HepG2 (cell line): ENCODE data around the gene NPHS1. TPM values are rescaled to one million over a fixed set of nuclear protein-coding genes. Genes with fewer than 3 reads are reported as not detected.
"Not testable (repeated sequence)": the region's sequence is repeated elsewhere in the genome, so short reads cannot be mapped to it uniquely, and the experiment has no call there.

Source experiments
- ATAC-seq: fragments of 200-7000 bp; cut with Tn5 transposase; 3 replicates; pipeline ENCODE4 v1.9.1; 2020; ENCODE audit warnings: mild to moderate bottlenecking, moderate library complexity
- BruUV-seq: library from RNA; stranded (reverse); fragments of 400-500 nt; replicated peaks from 2 replicates; lab custom pipeline; 2021; lab: Mats Ljungman, UMichigan
- CTCF ChIA-PET: fragments of 300-600 bp; formaldehyde crosslinking; extraction: SDS; loops from one replicate; lab custom pipeline; 2021; ENCODE audit warnings: low total read pairs, inconsistent platforms, low intra/inter-chr PET ratio; lab: Yijun Ruan, JAX
- POLR2A ChIA-PET: fragments of 350-600 bp; sonication (Branson Sonifier 250); formaldehyde crosslinking; loops from one replicate; lab custom pipeline; 2020; ENCODE audit warnings: antibody characterized with exemption, inconsistent platforms; lab: Yijun Ruan, JAX
- DNase-seq: peaks from one replicate; pipeline ENCODE4 v3.0.0-alpha.2; 2015; ENCODE audit warnings: low spot score
- FAIRE-seq: peaks from 3 replicates; lab custom pipeline; 2011; peaks lifted over from hg19 to GRCh38; lab: Jason Lieb, UNC
- H2AFZ ChIP-seq: one replicate; pipeline ENCODE4 v1.6.1; 2011; ENCODE audit warnings: low read length, inconsistent platforms
- H3K27ac ChIP-seq: fragments of 300-600 bp; 3 replicates; pipeline ENCODE4 v1.8.0; 2011; ENCODE audit warnings: mixed run types, mild to moderate bottlenecking, mixed read lengths, low read length, inconsistent platforms; ENCODE audit not compliant: insufficient read depth; ENCODE audit errors: extremely low read length
- H3K27me3 ChIP-seq, 2 experiments: fragments of 200-600 bp in 1 of 2; 2 replicates in 1 of 2; 3 replicates in 1 of 2; pipeline versions ENCODE4 v1.6.0 to v1.8.0; 2011; ENCODE audit warnings: low read length in 2 of 2, mild to moderate bottlenecking in 2 of 2, moderate library complexity in 2 of 2, inconsistent platforms in 1 of 2; ENCODE audit not compliant: insufficient read depth in 2 of 2, control insufficient read depth in 1 of 2
- H3K36me3 ChIP-seq, 2 experiments: fragments of 200-600 bp in 1 of 2; replicated peaks in 1 of 2; 2 replicates in 1 of 2; 3 replicates in 1 of 2; pipeline versions ENCODE4 v1.5.1 to v1.8.0; 2011; ENCODE audit warnings: low read length in 2 of 2, inconsistent platforms in 1 of 2; ENCODE audit not compliant: insufficient read depth in 2 of 2, control insufficient read depth in 1 of 2
- H3K4me1 ChIP-seq: 2 replicates; pipeline ENCODE4 v1.5.1; 2012; ENCODE audit warnings: low read length, inconsistent platforms; ENCODE audit not compliant: insufficient read depth
- H3K4me2 ChIP-seq: 2 replicates; pipeline ENCODE4 v1.6.0; 2011; ENCODE audit warnings: low read depth, low read length, inconsistent platforms
- H3K4me3 ChIP-seq, 3 experiments: fragments of 200-600 bp in 1 of 3; sonication (generic), shearing (Covaris generic) in 1 of 3; replicated peaks in 1 of 3; 2 replicates each; pipeline ENCODE4 v1.5.1; 2011 to 2016; ENCODE audit warnings: low read length in 3 of 3, inconsistent platforms in 2 of 3, low read depth in 2 of 3, mild to moderate bottlenecking in 2 of 3, control low read depth in 1 of 3, mixed read lengths in 1 of 3; ENCODE audit not compliant: insufficient read depth in 1 of 3
- H3K79me2 ChIP-seq: one replicate; pipeline ENCODE4 v1.6.1; 2011; ENCODE audit warnings: low read length, inconsistent platforms; ENCODE audit not compliant: insufficient read depth
- H3K9ac ChIP-seq: 2 replicates; pipeline ENCODE4 v1.6.0; 2011; ENCODE audit warnings: mild to moderate bottlenecking, low read depth, low read length, inconsistent platforms; ENCODE audit not compliant: insufficient read depth
- H3K9me3 ChIP-seq: 2 replicates; pipeline ENCODE4 v1.5.1; 2012; ENCODE audit warnings: mild to moderate bottlenecking, low read length
- H4K20me1 ChIP-seq: 2 replicates; pipeline ENCODE4 v1.6.0; 2011; ENCODE audit warnings: inconsistent platforms, mild to moderate bottlenecking, low read length, moderate library complexity; ENCODE audit not compliant: insufficient read depth
- SATB2 ChIP-seq: sonication (generic); formaldehyde crosslinking; IDR thresholded peaks from 2 replicates; pipeline ENCODE4 v1.5.0; 2020; ENCODE audit warnings: missing genetic modification reagents
- TAF15 ChIP-seq: fragments of 200-400 bp; formaldehyde crosslinking; IDR thresholded peaks from one replicate; pipeline ENCODE4 v1.6.1; 2018; ENCODE audit warnings: mild to moderate bottlenecking, low read depth, low read length; ENCODE audit not compliant: poor library complexity, severe bottlenecking
- TP53 ChIP-seq: sonication (generic); formaldehyde crosslinking; conservative IDR thresholded peaks from 2 replicates; pipeline ENCODE4 v1.4.0; 2020; ENCODE audit warnings: missing genetic modification reagents
- ZFP36L1 ChIP-seq: sonication (generic); formaldehyde crosslinking; IDR thresholded peaks from 2 replicates; pipeline ENCODE4 v1.8.0; 2022; ENCODE audit warnings: mild to moderate bottlenecking, missing genetic modification reagents, moderate library complexity
- ZKSCAN5 ChIP-seq: sonication (generic); formaldehyde crosslinking; IDR thresholded peaks from 2 replicates; pipeline ENCODE4 v1.5.1; 2020; ENCODE audit warnings: mild to moderate bottlenecking, missing genetic modification reagents
- ZNF292 ChIP-seq: sonication (generic); formaldehyde crosslinking; IDR thresholded peaks from 2 replicates; pipeline ENCODE4 v1.8.1; 2022; ENCODE audit warnings: mild to moderate bottlenecking, low read depth, missing genetic modification reagents, borderline replicate concordance
- ZNF570 ChIP-seq: sonication (generic); formaldehyde crosslinking; IDR thresholded peaks from 2 replicates; pipeline ENCODE4 v1.4.0; 2020; ENCODE audit warnings: mild to moderate bottlenecking, missing genetic modification reagents, borderline replicate concordance
- ZNF891 ChIP-seq: sonication (generic); formaldehyde crosslinking; IDR thresholded peaks from 2 replicates; pipeline ENCODE4 v1.5.0; 2020; ENCODE audit warnings: mild to moderate bottlenecking, missing genetic modification reagents
- WGBS: methylation state at CpG from one replicate; pipeline ENCODE4 v1.1.6; 2017; ENCODE audit warnings: low lambda C conversion rate; 5-methylcytosine and 5-hydroxymethylcytosine counted together
- in situ Hi-C: cut with HindIII; loops from 2 replicates; pipeline ENCODE4 v1.10.0; 2017; ENCODE audit warnings: low pct_unique_long_range_greater_than_20kb; ENCODE audit not compliant: extremely low pct_ligation_motif_present
- intact Hi-C: fragments of 100-400 bp; cut with micrococcal nuclease; formaldehyde crosslinking; loops from one replicate; pipeline ENCODE4 v1.10.0; 2022; ENCODE audit not compliant: unreplicated experiment
- polyA plus RNA-seq, 8 experiments: library from polyadenylated mRNA; depleted of rRNA in 3 of 8; stranded (reverse) in 7 of 8; unstranded in 1 of 8; fragments of >200 nt; fragmentation: Illumina TruSeq in 4 of 8; extraction: Trizol in 4 of 8; gene quantifications; 2 replicates each; pipeline versions ENCODE4 v1.2.1 to v1.2.3, GENCODE V29; 2011 to 2016; ENCODE audit warnings: low read depth in 4 of 8, missing spikeins in 1 of 8, mixed read lengths in 1 of 8; ENCODE audit not compliant: insufficient read depth in 1 of 8
- total RNA-seq, 5 experiments: library from RNA; depleted of rRNA; stranded (reverse); fragments of >200 nt; fragmentation: Illumina TruSeq; extraction: Trizol; gene quantifications; 2 replicates each; pipeline ENCODE4 v1.2.3, GENCODE V29; 2016; ENCODE audit warnings: low read depth in 1 of 5

Gene NPHS1
- total and polyA plus RNA-seq, 2 of the 13 experiments (the other 11 are each of a cell fraction or from before 2014, with no cell fraction given), result not detected

GRCh38 chr19:35836096-35836495 lies 16.2 kb downstream of the NPHS1 start:
- H2AFZ ChIP-seq, FAIRE-seq, H3K9me3 ChIP-seq, in situ Hi-C loops, intact Hi-C loops, POLR2A ChIA-PET, H3K4me1 ChIP-seq, H3K4me2 ChIP-seq, BruUV-seq, H4K20me1 ChIP-seq, H3K9ac ChIP-seq, H3K4me3 ChIP-seq, CTCF ChIA-PET, DNase-seq, ATAC-seq, H3K79me2 ChIP-seq, H3K27ac ChIP-seq, H3K36me3 ChIP-seq: not testable (repeated sequence)
- H3K27me3 ChIP-seq, result peaks cover 0 to 19% of the 10 kb centered on the region in 2 experiments; a peak in 3 of 5 replicates
- 12% methylated on average over 10 of the region's 11 CpGs for WGBS

GRCh38 chr19:35833972-35834371 lies 18.3 kb downstream of the NPHS1 start:
- Histone ChIP-seq H3K79me2 (no peaks in the 10 kb centered on the region), H3K4me3 (no peak overlapping the region), H3K9me3 (no peaks in the 10 kb centered on the region), H3K4me2 (no peak overlapping the region), H3K27ac (no peak overlapping the region), H2AFZ (no peak overlapping the region), H3K36me3 (no peaks in the 10 kb centered on the region), H3K4me1 (peaks cover 6% of the 10 kb centered on the region; the same call in 1 of the 2 replicates), H3K27me3 (peaks cover 0 to 33% of the 10 kb centered on the region in 2 experiments; a peak in 3 of 5 replicates), H4K20me1 (0 out of 2 replicates have a peak, but pooled peaks cover 2% of the 10 kb centered on the region), H3K9ac (no peak overlapping the region)
- in situ Hi-C loops, result no loop called here
- ChIA-PET CTCF (no interaction called here), POLR2A (no interaction called here)
- no peak for DNase-seq
- FAIRE-seq, result no peak
- intact Hi-C loops, result no loop called here
- BruUV-seq, result no TSS peak
- 35% methylated on average over 7 of the region's 7 CpGs for WGBS
- no peak for ATAC-seq
- TF ChIP-seq SATB2 (CRISPR knock-in tag) (no peak), ZFP36L1 (no peak), ZNF292 (CRISPR knock-in tag) (no peak), TAF15 (no peak), ZNF570 (CRISPR knock-in tag) (no peak), ZNF891 (CRISPR knock-in tag) (no peak), ZKSCAN5 (CRISPR knock-in tag) (no peak), TP53 (CRISPR knock-in tag) (no peak)
- TF ChIP-seq, all 625 proteins: peak for 0
